Measurements from ENCODE around the gene ALLC. TPM values are rescaled to one million over a fixed set of nuclear protein-coding genes. Genes with fewer than 3 reads are reported as not detected.

Gene ALLC
- polyA plus RNA-seq, 1 experiment: not detected

- no peak for DNase-seq (ENCODE audit: low read depth)
- Histone ChIP-seq H3K27me3 (ENCODE audit: control insufficient read depth, insufficient read depth, low read length) (no peaks in the 10 kb centered on the region), H3K4me3 (ENCODE audit: low read depth, low read length) (no peak overlapping the region), H3K36me3 (ENCODE audit: control insufficient read depth, insufficient read depth, low read length) (no peaks in the 10 kb centered on the region)
- TF ChIP-seq CTCF (IDR thresholded peaks at IDR 0.05; ENCODE audit: insufficient read depth, low read depth, low read length): no peak
- POLR2A ChIA-PET: no interaction called here
- CTCF ChIA-PET: no interaction called here
Observed at GRCh38 chr2:3627500-3628100, 30.4 kb upstream of the ALLC start.

DNA sequence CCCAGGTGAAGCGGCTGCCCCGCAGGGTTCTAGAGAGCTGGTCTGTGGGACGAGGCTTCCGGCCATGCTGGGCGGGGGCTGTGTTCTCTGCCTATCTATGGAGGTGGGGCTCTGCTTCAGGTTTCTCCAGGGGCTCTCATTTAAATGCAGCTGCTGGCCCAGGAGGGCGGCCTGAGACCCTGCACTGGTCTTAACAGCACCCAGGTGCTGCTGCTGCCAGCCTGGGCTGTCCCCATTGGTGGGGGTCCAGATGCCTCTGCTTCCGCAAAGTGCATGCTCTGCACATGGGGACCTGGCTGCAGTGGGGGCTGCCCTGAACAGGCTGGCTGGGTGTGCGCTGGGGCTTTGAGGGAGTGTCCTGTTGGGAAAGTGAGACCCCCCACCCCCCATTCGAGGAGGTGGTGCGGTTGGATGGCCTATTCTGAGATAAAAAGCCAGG, 29.7 kb upstream of the ALLC start:
- no peak for DNase-seq (ENCODE audit: low read depth)
- Histone ChIP-seq H3K27me3 (ENCODE audit: control insufficient read depth, insufficient read depth, low read length) (no peaks in the 10 kb centered on the region), H3K4me3 (ENCODE audit: low read depth, low read length) (no peak overlapping the region), H3K36me3 (ENCODE audit: control insufficient read depth, insufficient read depth, low read length) (no peaks in the 10 kb centered on the region)
- no peak for TF ChIP-seq CTCF (IDR thresholded peaks at IDR 0.05; ENCODE audit: insufficient read depth, low read depth, low read length)
- ChIA-PET CTCF (interaction anchor here (1.3 kb wide), 1 partner anchor 9 kb away, joined by 4 read pairs; no protein-coding TSS in a partner anchor), POLR2A (no interaction called here)

GRCh38 chr2:3628800-3629199, 29.2 kb upstream of the ALLC start:
- H3K36me3 ChIP-seq (ENCODE audit: control insufficient read depth, insufficient read depth, low read length): no peaks in the 10 kb centered on the region
- H3K27me3 ChIP-seq (ENCODE audit: control insufficient read depth, insufficient read depth, low read length): no peaks in the 10 kb centered on the region
- ChIA-PET POLR2A (no interaction called here), CTCF (interaction anchor here (1.3 kb wide), 1 partner anchor 9 kb away, joined by 4 read pairs; no protein-coding TSS in a partner anchor)
- no peak for TF ChIP-seq CTCF (IDR thresholded peaks at IDR 0.05; ENCODE audit: insufficient read depth, low read depth, low read length)
- DNase-seq (ENCODE audit: low read depth): no peak
- H3K4me3 ChIP-seq (ENCODE audit: low read depth, low read length): no peak overlapping the region

DNA sequence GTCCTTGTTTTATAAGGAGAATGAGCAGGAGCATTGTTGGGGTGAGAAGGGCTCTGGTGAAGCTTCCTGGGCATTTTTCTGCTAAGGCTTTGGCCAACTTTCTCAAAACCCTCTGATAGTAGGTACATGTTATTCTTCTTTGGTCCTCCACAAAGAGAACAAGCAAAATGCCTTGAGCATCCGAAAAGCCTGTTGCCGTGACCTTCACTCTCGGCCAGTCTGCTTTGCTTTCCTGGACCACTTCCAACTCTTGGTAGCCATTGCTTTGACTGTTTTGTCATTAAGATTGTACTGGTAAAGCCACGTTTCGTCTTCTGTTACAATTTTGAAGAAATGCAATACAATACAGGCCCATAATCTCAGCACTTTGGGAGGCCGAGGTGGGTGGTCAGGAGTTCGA, 27.4 kb upstream of the ALLC start:
- DNase-seq (ENCODE audit: low read depth): no peak

More for the DNA sequence above, 27.4 kb upstream of the ALLC start:
- no peaks in the 10 kb centered on the region; the same call in 1 of the 2 replicates for H3K27me3 ChIP-seq (ENCODE audit: control insufficient read depth, insufficient read depth, low read length)
- no peak overlapping the region for H3K4me3 ChIP-seq (ENCODE audit: low read depth, low read length)
- H3K36me3 ChIP-seq (ENCODE audit: control insufficient read depth, insufficient read depth, low read length): no peaks in the 10 kb centered on the region
- ChIA-PET CTCF (no interaction called here), POLR2A (no interaction called here)
- no peak for TF ChIP-seq CTCF (IDR thresholded peaks at IDR 0.05; ENCODE audit: insufficient read depth, low read depth, low read length)
